HL-60 (cell line): ENCODE results near the gene CNST.

Source experiments
- POLR2AphosphoS5 ChIP-seq: IDR thresholded peaks from 2 replicates; pipeline ENCODE4 v1.6.1; 2012; ENCODE audit warnings: low read depth
- TF ChIP-seq, protein P1 (sequence below): IDR thresholded peaks from one replicate; pipeline ENCODE4 v1.5.1; 2011; ENCODE audit warnings: low read length, control low read depth, inconsistent platforms; ENCODE audit not compliant: insufficient read depth
- TF ChIP-seq, protein P2 (sequence below): IDR thresholded peaks from 2 replicates; pipeline ENCODE4 v1.6.1; 2012; ENCODE audit warnings: low read depth; ENCODE audit not compliant: insufficient replicate concordance

DNA sequence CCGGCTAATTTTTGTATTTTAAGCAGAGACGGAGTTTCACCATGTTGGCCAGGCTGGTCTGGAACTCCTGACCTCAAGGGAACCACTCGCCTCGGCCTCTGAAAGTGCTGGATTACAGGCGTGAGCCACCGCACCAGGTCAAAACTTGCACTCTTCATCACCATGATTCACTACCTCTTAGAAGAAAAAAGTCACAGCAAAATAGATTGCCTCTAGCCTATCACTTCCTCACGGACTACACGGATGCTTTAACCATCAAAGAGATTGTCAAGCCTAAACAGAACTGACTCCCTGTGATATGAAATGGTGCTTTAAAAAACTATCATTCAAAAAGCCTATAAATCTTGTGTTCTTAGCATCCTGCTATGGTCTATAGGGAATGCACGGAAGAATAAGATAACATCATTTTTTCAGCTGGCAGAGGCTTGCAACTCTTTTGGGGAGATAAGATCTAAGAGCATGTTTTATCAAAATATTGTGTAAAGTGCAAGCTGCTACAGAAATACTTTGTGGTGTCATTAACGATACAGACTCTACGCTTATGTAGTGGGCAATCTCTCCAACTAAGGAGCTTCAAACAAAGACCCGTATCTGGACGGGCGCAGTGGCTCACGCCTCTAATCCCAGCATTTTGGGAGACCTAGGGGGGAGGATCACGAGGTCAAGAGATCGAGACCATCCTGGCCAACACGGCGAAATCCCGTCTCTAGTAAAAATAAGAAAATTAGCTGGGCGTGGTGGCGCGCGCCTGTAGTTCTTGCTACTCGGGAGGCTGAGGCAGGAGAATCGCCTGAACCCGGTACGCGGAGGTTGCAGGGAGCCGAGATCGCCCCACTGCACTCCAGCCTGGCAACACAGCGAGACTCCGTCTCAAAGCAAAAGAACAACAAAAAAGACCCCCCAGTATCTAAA lies 1.2 kb upstream of the CNST start:
- TF ChIP-seq, protein P1, sequence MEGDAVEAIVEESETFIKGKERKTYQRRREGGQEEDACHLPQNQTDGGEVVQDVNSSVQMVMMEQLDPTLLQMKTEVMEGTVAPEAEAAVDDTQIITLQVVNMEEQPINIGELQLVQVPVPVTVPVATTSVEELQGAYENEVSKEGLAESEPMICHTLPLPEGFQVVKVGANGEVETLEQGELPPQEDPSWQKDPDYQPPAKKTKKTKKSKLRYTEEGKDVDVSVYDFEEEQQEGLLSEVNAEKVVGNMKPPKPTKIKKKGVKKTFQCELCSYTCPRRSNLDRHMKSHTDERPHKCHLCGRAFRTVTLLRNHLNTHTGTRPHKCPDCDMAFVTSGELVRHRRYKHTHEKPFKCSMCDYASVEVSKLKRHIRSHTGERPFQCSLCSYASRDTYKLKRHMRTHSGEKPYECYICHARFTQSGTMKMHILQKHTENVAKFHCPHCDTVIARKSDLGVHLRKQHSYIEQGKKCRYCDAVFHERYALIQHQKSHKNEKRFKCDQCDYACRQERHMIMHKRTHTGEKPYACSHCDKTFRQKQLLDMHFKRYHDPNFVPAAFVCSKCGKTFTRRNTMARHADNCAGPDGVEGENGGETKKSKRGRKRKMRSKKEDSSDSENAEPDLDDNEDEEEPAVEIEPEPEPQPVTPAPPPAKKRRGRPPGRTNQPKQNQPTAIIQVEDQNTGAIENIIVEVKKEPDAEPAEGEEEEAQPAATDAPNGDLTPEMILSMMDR, result no peak
- TF ChIP-seq, protein P2, sequence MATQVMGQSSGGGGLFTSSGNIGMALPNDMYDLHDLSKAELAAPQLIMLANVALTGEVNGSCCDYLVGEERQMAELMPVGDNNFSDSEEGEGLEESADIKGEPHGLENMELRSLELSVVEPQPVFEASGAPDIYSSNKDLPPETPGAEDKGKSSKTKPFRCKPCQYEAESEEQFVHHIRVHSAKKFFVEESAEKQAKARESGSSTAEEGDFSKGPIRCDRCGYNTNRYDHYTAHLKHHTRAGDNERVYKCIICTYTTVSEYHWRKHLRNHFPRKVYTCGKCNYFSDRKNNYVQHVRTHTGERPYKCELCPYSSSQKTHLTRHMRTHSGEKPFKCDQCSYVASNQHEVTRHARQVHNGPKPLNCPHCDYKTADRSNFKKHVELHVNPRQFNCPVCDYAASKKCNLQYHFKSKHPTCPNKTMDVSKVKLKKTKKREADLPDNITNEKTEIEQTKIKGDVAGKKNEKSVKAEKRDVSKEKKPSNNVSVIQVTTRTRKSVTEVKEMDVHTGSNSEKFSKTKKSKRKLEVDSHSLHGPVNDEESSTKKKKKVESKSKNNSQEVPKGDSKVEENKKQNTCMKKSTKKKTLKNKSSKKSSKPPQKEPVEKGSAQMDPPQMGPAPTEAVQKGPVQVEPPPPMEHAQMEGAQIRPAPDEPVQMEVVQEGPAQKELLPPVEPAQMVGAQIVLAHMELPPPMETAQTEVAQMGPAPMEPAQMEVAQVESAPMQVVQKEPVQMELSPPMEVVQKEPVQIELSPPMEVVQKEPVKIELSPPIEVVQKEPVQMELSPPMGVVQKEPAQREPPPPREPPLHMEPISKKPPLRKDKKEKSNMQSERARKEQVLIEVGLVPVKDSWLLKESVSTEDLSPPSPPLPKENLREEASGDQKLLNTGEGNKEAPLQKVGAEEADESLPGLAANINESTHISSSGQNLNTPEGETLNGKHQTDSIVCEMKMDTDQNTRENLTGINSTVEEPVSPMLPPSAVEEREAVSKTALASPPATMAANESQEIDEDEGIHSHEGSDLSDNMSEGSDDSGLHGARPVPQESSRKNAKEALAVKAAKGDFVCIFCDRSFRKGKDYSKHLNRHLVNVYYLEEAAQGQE, result no peak
- TF ChIP-seq POLR2AphosphoS5, result no peak
